Putamen (tissue), 1 donor: ENCODE measurements around the gene LINGO3.

ENCODE experiments used
- DNase-seq: peaks from one replicate; pipeline ENCODE4 v3.0.0-alpha.2; 2016; ENCODE audit warnings: low spot score

The LINGO3 gene

DNA sequence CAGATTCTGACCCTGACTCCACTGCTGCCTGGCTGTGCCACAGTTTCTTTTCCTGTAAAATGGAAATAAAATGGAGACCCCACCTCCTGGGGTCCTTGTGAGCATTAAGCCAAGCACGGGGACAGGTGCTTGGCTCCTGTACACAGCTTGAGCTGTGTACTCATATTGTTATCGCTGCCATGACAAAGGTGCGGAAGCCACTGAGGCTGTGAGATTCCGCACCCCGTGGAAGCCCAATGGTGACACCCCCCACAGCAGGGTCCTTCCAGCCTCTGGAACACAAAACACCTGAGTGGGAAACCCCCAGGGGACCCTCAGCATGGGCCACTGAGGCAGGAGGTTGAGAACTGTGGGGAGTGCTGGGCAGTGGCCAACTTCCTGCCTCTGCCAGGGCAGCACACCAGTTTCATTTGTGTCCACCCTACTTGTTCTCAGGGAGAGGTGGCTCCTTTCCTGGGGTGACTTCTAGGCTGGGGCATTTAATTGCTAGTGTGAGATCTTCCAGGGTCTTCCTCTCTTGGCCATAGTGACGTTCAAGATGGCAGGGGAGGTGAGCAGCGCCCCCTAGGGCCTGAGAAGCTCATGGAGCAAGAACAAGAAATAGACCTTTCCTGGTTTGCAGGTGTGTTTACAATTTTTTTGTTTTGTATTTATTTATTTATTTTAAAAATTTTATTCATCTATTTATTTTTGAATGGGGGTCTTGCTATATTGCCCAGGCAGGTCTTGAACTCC, 46.3 kb downstream of the LINGO3 start:
- no peak for DNase-seq

DNA sequence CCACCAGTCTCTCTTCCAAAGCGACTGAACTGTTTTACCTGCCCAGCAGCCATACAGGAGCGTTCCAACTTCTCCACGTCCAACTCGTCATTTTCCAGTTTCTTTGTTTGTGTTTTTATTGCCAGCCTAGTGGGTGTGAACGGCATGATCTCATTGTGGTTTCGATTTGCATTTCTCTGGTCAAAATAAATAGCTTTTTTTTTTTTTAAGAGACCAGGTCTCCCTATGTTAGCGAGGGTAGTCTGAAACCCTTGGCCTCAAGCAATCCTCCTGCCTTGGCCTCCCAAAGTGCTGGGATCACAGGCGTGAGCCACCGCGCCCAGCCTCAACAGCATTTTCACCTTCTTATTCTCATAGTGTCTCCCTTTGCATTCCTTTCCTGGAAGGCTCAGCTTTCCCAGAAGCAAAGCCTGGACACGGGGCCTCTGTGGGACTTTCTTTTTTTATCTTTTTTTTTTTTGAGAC, 47.6 kb downstream of the LINGO3 start:
- no peak for DNase-seq

DNA sequence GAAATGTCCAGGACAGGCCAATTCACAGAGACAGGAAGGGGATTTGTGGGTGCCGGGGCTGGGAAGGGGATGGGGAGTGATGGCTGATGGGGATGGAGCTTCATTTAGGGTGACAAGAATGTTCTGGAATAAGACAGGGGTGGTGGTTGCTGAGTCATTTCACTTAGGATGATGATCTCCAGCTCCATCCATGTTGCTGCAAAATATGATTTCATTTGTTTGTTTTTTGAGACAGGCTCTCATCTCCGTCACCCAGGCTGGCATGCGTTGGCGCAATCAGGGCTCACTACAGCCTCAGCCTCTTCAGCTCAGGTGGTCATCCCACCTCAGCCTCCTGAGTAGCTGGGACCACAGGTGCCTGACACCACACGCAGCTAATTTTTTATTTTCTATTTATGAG, 48.6 kb downstream of the LINGO3 start:
- no peak for DNase-seq
